Vagina (tissue), 2 donors: Measurements from ENCODE around the gene PARD3.

Source experiments
- POLR2A ChIP-seq, 2 donors: fragments of 450-650 bp; IDR thresholded peaks; one replicate each; pipeline ENCODE4 v1.6.1; 2017; ENCODE audit warnings: antibody characterized with exemption in 2 of 2, mild to moderate bottlenecking in 2 of 2, moderate library complexity in 2 of 2
- TF ChIP-seq, protein P1 (sequence below), 3 experiments: fragments of 450-650 bp in 2 of 3; fragments of 200-600 bp in 1 of 3; sonication (generic) in 1 of 3; IDR thresholded peaks; one replicate each; pipeline ENCODE4 v1.5.1; 2017 to 2019; ENCODE audit warnings: antibody characterized with exemption in 3 of 3, mild to moderate bottlenecking in 2 of 3, moderate library complexity in 2 of 3

GRCh38 chr10:34373211-34373610 lies 441.9 kb downstream of the PARD3 start:
- TF ChIP-seq, protein P1, sequence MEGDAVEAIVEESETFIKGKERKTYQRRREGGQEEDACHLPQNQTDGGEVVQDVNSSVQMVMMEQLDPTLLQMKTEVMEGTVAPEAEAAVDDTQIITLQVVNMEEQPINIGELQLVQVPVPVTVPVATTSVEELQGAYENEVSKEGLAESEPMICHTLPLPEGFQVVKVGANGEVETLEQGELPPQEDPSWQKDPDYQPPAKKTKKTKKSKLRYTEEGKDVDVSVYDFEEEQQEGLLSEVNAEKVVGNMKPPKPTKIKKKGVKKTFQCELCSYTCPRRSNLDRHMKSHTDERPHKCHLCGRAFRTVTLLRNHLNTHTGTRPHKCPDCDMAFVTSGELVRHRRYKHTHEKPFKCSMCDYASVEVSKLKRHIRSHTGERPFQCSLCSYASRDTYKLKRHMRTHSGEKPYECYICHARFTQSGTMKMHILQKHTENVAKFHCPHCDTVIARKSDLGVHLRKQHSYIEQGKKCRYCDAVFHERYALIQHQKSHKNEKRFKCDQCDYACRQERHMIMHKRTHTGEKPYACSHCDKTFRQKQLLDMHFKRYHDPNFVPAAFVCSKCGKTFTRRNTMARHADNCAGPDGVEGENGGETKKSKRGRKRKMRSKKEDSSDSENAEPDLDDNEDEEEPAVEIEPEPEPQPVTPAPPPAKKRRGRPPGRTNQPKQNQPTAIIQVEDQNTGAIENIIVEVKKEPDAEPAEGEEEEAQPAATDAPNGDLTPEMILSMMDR (IDR thresholded peaks at IDR 0.05): no peak
- TF ChIP-seq POLR2A (IDR thresholded peaks at IDR 0.05): no peak
